HG03060 (cell line): ENCODE results near the gene RTN4.
"Not testable (repeated sequence)": the region's sequence is repeated elsewhere in the genome, so short reads cannot be mapped to it uniquely, and the experiment has no call there.

Experiments
- ATAC-seq: cut with Tn5 transposase; IDR thresholded peaks from one replicate; pipeline ENCODE4 v1.9.1; 2021; ENCODE audit warnings: low read depth, moderate number of reproducible peaks; ENCODE audit not compliant: unreplicated experiment

Gene RTN4

GRCh38 chr2:55011831-55012671 is 38.2 kb downstream of the RTN4 start:
- no peak for ATAC-seq

GRCh38 chr2:55010915-55011314 is 39.3 kb downstream of the RTN4 start:
- no peak for ATAC-seq

- peak; percentile 82 for ATAC-seq
These were observed 40.1 kb downstream of the RTN4 start for GRCh38 chr2:55010149-55010591.

- peak; percentile 7 for ATAC-seq
These were observed 40.8 kb downstream of the RTN4 start for GRCh38 chr2:55009277-55010060.

- no peak for ATAC-seq
These were observed 43.9 kb downstream of the RTN4 start for GRCh38 chr2:55006306-55006705.

GRCh38 chr2:55003706-55004639 is 46.3 kb downstream of the RTN4 start:
- ATAC-seq, result no peak

- ATAC-seq, result no peak
These were observed 48.5 kb downstream of the RTN4 start for GRCh38 chr2:55001716-55002115.

GRCh38 chr2:55000341-55000740 is 49.9 kb downstream of the RTN4 start:
- no peak for ATAC-seq

- ATAC-seq, result no peak
These were observed 51.1 kb downstream of the RTN4 start for GRCh38 chr2:54999182-54999581.

- no peak for ATAC-seq
These were observed 52.4 kb downstream of the RTN4 start for GRCh38 chr2:54997826-54998225.

GRCh38 chr2:54995553-54995952 is 54.7 kb downstream of the RTN4 start:
- no peak for ATAC-seq

- ATAC-seq, result not testable (repeated sequence)
These were observed 59.6 kb downstream of the RTN4 start for GRCh38 chr2:54990694-54991093.

GRCh38 chr2:54988612-54989011 is 61.6 kb downstream of the RTN4 start:
- ATAC-seq, result no peak

- ATAC-seq, result no peak
These were observed 64.0 kb downstream of the RTN4 start for GRCh38 chr2:54986264-54986663.

- no peak for ATAC-seq
These were observed 65.8 kb downstream of the RTN4 start for GRCh38 chr2:54984476-54984875.

GRCh38 chr2:54983345-54984220 is 66.7 kb downstream of the RTN4 start:
- no peak for ATAC-seq

GRCh38 chr2:54981385-54981784 is 68.9 kb downstream of the RTN4 start:
- no peak for ATAC-seq

- no peak for ATAC-seq
These were observed 70.8 kb downstream of the RTN4 start for GRCh38 chr2:54979321-54980044.

- no peak for ATAC-seq
These were observed 73.1 kb downstream of the RTN4 start for GRCh38 chr2:54977149-54977548.
